ENCODE results near the gene MEF2D.

The MEF2D gene

GRCh38 chr1:156499194-156499841 lies 1.3 kb downstream of the MEF2D start:
- TF ChIP-seq ISL1 (CRISPR knock-in tag; IDR thresholded peaks at IDR 0.05) (no peak), GLIS3 (CRISPR knock-in tag; IDR thresholded peaks at IDR 0.05) (no peak), PPARA (CRISPR knock-in tag; IDR thresholded peaks at IDR 0.05; ENCODE audit: borderline replicate concordance) (no peak), TOX (CRISPR knock-in tag; IDR thresholded peaks at IDR 0.05; ENCODE audit: borderline replicate concordance) (no peak), ARNTL (CRISPR knock-in tag; IDR thresholded peaks at IDR 0.05; ENCODE audit: borderline replicate concordance, low read depth) (no peak), POU6F1 (CRISPR knock-in tag; IDR thresholded peaks at IDR 0.05; ENCODE audit: borderline replicate concordance, low read depth) (no peak), RARB (CRISPR knock-in tag; IDR thresholded peaks at IDR 0.05) (no peak), OSR1 (CRISPR knock-in tag; IDR thresholded peaks at IDR 0.05) (no peak), CREB5 (CRISPR knock-in tag; IDR thresholded peaks at IDR 0.05; ENCODE audit: low read depth) (no peak), CSDC2 (CRISPR knock-in tag; IDR thresholded peaks at IDR 0.05) (no peak), TCF4 (CRISPR knock-in tag; IDR thresholded peaks at IDR 0.05; ENCODE audit: borderline replicate concordance) (no peak), SNAI2 (CRISPR knock-in tag; IDR thresholded peaks at IDR 0.05) (no peak), BACH2 (CRISPR knock-in tag; IDR thresholded peaks at IDR 0.05; ENCODE audit: borderline replicate concordance) (no peak)
- ATAC-seq, result no peak

- no peak for TF ChIP-seq ESRRG (CRISPR knock-in tag; IDR thresholded peaks at IDR 0.05)
- TF ChIP-seq BACH2 (CRISPR knock-in tag; IDR thresholded peaks at IDR 0.05; ENCODE audit: borderline replicate concordance), result no peak
- TF ChIP-seq TOX (CRISPR knock-in tag; IDR thresholded peaks at IDR 0.05; ENCODE audit: borderline replicate concordance), result no peak
- TF ChIP-seq ZFP30 (CRISPR knock-in tag; IDR thresholded peaks at IDR 0.05), result no peak
- no peak for TF ChIP-seq CREB5 (CRISPR knock-in tag; IDR thresholded peaks at IDR 0.05; ENCODE audit: low read depth)
- no peak for TF ChIP-seq ZNF8 (CRISPR knock-in tag; IDR thresholded peaks at IDR 0.05)
- TF ChIP-seq OSR1 (CRISPR knock-in tag; IDR thresholded peaks at IDR 0.05), result no peak
- no peak for TF ChIP-seq ISL1 (CRISPR knock-in tag; IDR thresholded peaks at IDR 0.05)
- TF ChIP-seq RARB (CRISPR knock-in tag; IDR thresholded peaks at IDR 0.05), result no peak
- no peak for TF ChIP-seq TCF4 (CRISPR knock-in tag; IDR thresholded peaks at IDR 0.05; ENCODE audit: borderline replicate concordance)
- TF ChIP-seq ZNF70 (CRISPR knock-in tag; IDR thresholded peaks at IDR 0.05), result no peak
- no peak for TF ChIP-seq ZC3H10 (CRISPR knock-in tag; IDR thresholded peaks at IDR 0.05)
- ATAC-seq, result no peak
Observed at GRCh38 chr1:156498432-156499193, 2.0 kb downstream of the MEF2D start.

- no peak for TF ChIP-seq ZNF8 (CRISPR knock-in tag; IDR thresholded peaks at IDR 0.05)
- TF ChIP-seq PPARA (CRISPR knock-in tag; IDR thresholded peaks at IDR 0.05; ENCODE audit: borderline replicate concordance), result no peak
- no peak for TF ChIP-seq CREB5 (CRISPR knock-in tag; IDR thresholded peaks at IDR 0.05; ENCODE audit: low read depth)
- TF ChIP-seq ISL1 (CRISPR knock-in tag; IDR thresholded peaks at IDR 0.05), result no peak
- no peak for TF ChIP-seq ZFP3 (CRISPR knock-in tag; IDR thresholded peaks at IDR 0.05)
- TF ChIP-seq RARB (CRISPR knock-in tag; IDR thresholded peaks at IDR 0.05), result no peak
- ATAC-seq, result no peak
Observed at GRCh38 chr1:156497743-156498431, 2.7 kb downstream of the MEF2D start.

GRCh38 chr1:156497078-156497742 lies 3.4 kb downstream of the MEF2D start:
- TF ChIP-seq RARB (CRISPR knock-in tag; IDR thresholded peaks at IDR 0.05) (no peak), GLIS3 (CRISPR knock-in tag; IDR thresholded peaks at IDR 0.05) (no peak), ARNTL (CRISPR knock-in tag; IDR thresholded peaks at IDR 0.05; ENCODE audit: borderline replicate concordance, low read depth) (no peak), ISL1 (CRISPR knock-in tag; IDR thresholded peaks at IDR 0.05) (no peak), CSDC2 (CRISPR knock-in tag; IDR thresholded peaks at IDR 0.05) (no peak), ZFP3 (CRISPR knock-in tag; IDR thresholded peaks at IDR 0.05) (no peak), BACH2 (CRISPR knock-in tag; IDR thresholded peaks at IDR 0.05; ENCODE audit: borderline replicate concordance) (no peak), ZC3H10 (CRISPR knock-in tag; IDR thresholded peaks at IDR 0.05) (no peak), ESRRG (CRISPR knock-in tag; IDR thresholded peaks at IDR 0.05) (no peak), TOX (CRISPR knock-in tag; IDR thresholded peaks at IDR 0.05; ENCODE audit: borderline replicate concordance) (no peak), ZNF565 (CRISPR knock-in tag; conservative IDR thresholded peaks at IDR 0.05; ENCODE audit: low read depth) (no peak)
- ATAC-seq, result no peak
